Measurements from ENCODE around the gene ZNF511. TPM values are rescaled to one million over a fixed set of nuclear protein-coding genes. Genes with fewer than 3 reads are reported as not detected.
A peak's percentile ranks its signal among the peaks of the same experiment; 100 is the strongest.

The ZNF511 gene
- total and polyA plus RNA-seq, 9 of the 15 experiments (the other 6 are each of a cell fraction or from before 2014, with no cell fraction given), result 0.61 to 69.3 (median 40.1) TPM

DNA sequence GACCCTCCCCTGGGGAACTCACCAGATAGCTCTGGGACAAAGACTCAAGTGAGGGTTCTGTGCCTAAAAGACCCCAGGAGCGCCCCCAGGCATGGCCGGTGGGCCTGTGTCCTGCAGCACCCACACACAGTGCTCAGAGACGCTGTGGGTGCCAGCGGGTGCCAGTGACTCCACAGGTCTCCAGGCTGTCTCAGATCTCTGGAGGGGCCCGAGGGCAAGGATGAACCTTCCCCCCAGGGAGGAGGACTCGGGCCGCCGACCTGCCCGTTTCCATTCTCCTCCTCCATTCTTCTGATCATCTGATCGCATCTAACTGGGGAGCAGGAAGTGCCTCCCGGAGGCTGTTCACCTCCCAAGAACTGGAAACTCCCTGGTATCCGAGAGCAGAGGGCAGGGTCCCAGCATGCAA, 33.0 kb upstream of the ZNF511 start:
- Histone ChIP-seq H3K9me1 (ENCODE audit: control insufficient read depth, insufficient read depth, low read length) (peaks cover 3% of the 10 kb centered on the region), H3K4me1 (replicated peaks in 1 of 2; ENCODE audit: control insufficient read depth in 2 of 2, insufficient read depth in 2 of 2, low read length in 2 of 2) (peaks cover 40 to 95% of the 10 kb centered on the region in 2 experiments), H4K20me1 (replicated peaks; ENCODE audit: control insufficient read depth, insufficient read depth, low read length) (no peaks in the 10 kb centered on the region), H3K4me2 (ENCODE audit: insufficient read depth, low read length) (peak overlapping the region; percentile 51; the same call in 1 of the 2 replicates), H2AFZ (ENCODE audit: low read depth, low read length) (0 out of 2 replicates have a peak overlapping the region, but pooled peaks have one; percentile 37), H3K27ac (ENCODE audit: extremely low read depth, low read depth, low read length) (peak overlapping the region; percentile 41), H3K9me3 (replicated peaks; ENCODE audit: control insufficient read depth, insufficient read depth, low read depth, low read length) (no peaks in the 10 kb centered on the region), H3K79me2 (ENCODE audit: control insufficient read depth, insufficient read depth, low read length) (no peaks in the 10 kb centered on the region), H3K27me3 (ENCODE audit: control insufficient read depth in 2 of 2, insufficient read depth in 2 of 2, low read length in 2 of 2) (no peaks in the 10 kb centered on the region), H3K9ac (ENCODE audit: insufficient read depth in 1 of 2, low read depth in 2 of 2, low read length in 2 of 2) (peak overlapping the region; percentile 46 to 84; a peak in 3 of 4 replicates), H3K4me3 (peak overlapping the region; percentile 2; the same call in 1 of the 2 replicates), H3K36me3 (ENCODE audit: control insufficient read depth, insufficient read depth, low read length) (peaks cover 12% of the 10 kb centered on the region; the same call in 1 of the 3 replicates)
- FAIRE-seq, result no peak
- WGBS (ENCODE audit: insufficient coverage, low coverage, missing lambda C conversion rate), result 17% methylated on average over 7 of the region's 12 CpGs
- ChIA-PET CTCF (ENCODE audit: low intra/inter-chr PET ratio) (no interaction called here), POLR2A (interaction anchor here (0.8 to 1.3 kb wide), 2 partner anchors 13 to 38 kb away, joined by 3 read pairs; no protein-coding TSS in a partner anchor)
- no peak for ATAC-seq
- in situ Hi-C loops (cut with MboI), result no loop called here
- no TSS peak for BruUV-seq (replicated peaks)
- peak in 2 of 4 experiments; percentile 16 to 27 for DNase-seq (ENCODE audit: extremely low read depth in 1 of 4, low spot score in 3 of 4)
- intact Hi-C loops (cut with micrococcal nuclease), result no loop called here
- TF ChIP-seq RBM17 (IDR thresholded peaks at IDR 0.05; ENCODE audit: borderline replicate concordance, low read depth, low read length), result no peak
- TF ChIP-seq ZNF695 (CRISPR knock-in tag; IDR thresholded peaks at IDR 0.05), result no peak
- TF ChIP-seq, protein P1, sequence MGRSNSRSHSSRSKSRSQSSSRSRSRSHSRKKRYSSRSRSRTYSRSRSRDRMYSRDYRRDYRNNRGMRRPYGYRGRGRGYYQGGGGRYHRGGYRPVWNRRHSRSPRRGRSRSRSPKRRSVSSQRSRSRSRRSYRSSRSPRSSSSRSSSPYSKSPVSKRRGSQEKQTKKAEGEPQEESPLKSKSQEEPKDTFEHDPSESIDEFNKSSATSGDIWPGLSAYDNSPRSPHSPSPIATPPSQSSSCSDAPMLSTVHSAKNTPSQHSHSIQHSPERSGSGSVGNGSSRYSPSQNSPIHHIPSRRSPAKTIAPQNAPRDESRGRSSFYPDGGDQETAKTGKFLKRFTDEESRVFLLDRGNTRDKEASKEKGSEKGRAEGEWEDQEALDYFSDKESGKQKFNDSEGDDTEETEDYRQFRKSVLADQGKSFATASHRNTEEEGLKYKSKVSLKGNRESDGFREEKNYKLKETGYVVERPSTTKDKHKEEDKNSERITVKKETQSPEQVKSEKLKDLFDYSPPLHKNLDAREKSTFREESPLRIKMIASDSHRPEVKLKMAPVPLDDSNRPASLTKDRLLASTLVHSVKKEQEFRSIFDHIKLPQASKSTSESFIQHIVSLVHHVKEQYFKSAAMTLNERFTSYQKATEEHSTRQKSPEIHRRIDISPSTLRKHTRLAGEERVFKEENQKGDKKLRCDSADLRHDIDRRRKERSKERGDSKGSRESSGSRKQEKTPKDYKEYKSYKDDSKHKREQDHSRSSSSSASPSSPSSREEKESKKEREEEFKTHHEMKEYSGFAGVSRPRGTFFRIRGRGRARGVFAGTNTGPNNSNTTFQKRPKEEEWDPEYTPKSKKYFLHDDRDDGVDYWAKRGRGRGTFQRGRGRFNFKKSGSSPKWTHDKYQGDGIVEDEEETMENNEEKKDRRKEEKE (IDR thresholded peaks at IDR 0.05; ENCODE audit: borderline replicate concordance in 1 of 2, control insufficient read depth in 1 of 2, low read depth in 2 of 2, low read length in 1 of 2), result no peak
- no peak for TF ChIP-seq ZNF12 (CRISPR knock-in tag; IDR thresholded peaks at IDR 0.05)
- no peak for TF ChIP-seq SREBF2 (CRISPR knock-in tag; IDR thresholded peaks at IDR 0.05)
- TF ChIP-seq, protein P2, sequence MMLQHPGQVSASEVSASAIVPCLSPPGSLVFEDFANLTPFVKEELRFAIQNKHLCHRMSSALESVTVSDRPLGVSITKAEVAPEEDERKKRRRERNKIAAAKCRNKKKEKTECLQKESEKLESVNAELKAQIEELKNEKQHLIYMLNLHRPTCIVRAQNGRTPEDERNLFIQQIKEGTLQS (IDR thresholded peaks at IDR 0.05), result no peak
- TF ChIP-seq, protein P2 (CRISPR knock-in tag; conservative IDR thresholded peaks at IDR 0.05), result no peak
- TF ChIP-seq KLF6 (CRISPR knock-in tag; IDR thresholded peaks at IDR 0.05; ENCODE audit: borderline replicate concordance), result no peak
- TF ChIP-seq, protein P3, sequence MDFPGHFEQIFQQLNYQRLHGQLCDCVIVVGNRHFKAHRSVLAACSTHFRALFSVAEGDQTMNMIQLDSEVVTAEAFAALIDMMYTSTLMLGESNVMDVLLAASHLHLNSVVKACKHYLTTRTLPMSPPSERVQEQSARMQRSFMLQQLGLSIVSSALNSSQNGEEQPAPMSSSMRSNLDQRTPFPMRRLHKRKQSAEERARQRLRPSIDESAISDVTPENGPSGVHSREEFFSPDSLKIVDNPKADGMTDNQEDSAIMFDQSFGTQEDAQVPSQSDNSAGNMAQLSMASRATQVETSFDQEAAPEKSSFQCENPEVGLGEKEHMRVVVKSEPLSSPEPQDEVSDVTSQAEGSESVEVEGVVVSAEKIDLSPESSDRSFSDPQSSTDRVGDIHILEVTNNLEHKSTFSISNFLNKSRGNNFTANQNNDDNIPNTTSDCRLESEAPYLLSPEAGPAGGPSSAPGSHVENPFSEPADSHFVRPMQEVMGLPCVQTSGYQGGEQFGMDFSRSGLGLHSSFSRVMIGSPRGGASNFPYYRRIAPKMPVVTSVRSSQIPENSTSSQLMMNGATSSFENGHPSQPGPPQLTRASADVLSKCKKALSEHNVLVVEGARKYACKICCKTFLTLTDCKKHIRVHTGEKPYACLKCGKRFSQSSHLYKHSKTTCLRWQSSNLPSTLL (IDR thresholded peaks at IDR 0.05), result no peak
- peak; percentile 41; the same call in 1 of the 2 replicates for TF ChIP-seq ZBTB7A (IDR thresholded peaks at IDR 0.05; ENCODE audit: borderline replicate concordance, control insufficient read depth, low read depth, low read length)
- no peak for TF ChIP-seq ZNF584 (CRISPR knock-in tag; IDR thresholded peaks at IDR 0.05; ENCODE audit: low read depth)
- no peak for TF ChIP-seq EGR1 (conservative IDR thresholded peaks at IDR 0.05)
- TF ChIP-seq CTBP1 (IDR thresholded peaks at IDR 0.05; ENCODE audit: borderline replicate concordance), result no peak
- TF ChIP-seq CBX3 (IDR thresholded peaks at IDR 0.05; ENCODE audit: borderline replicate concordance in 1 of 2, low read length in 2 of 2), result no peak

Measured in K562 (cell line).